ENCODE results near the gene CNGB1.

- TF ChIP-seq CTCF (IDR thresholded peaks at IDR 0.05) (no peak), POLR2A (IDR thresholded peaks at IDR 0.05) (no peak)
Observed at GRCh38 chr16:57941016-57941664, 29.8 kb downstream of the CNGB1 start.
